B cell (primary cell): ENCODE data around the gene TCN1. TPM values are rescaled to one million over a fixed set of nuclear protein-coding genes. Genes with fewer than 3 reads are reported as not detected.

Source experiments
- ATAC-seq: fragments of 200-7000 bp; cut with Tn5 transposase; one replicate; pipeline ENCODE4 v1.10.0; 2021; ENCODE audit warnings: low read depth, mild to moderate bottlenecking, moderate number of reproducible peaks, moderate library complexity
- CTCF ChIA-PET: fragments of 350-600 bp; sonication (Branson Sonifier 250); formaldehyde crosslinking; loops from one replicate; lab custom pipeline; 2021; ENCODE audit warnings: antibody characterized with exemption, inconsistent platforms; lab: Charles Lee
- POLR2A ChIA-PET: fragments of 350-600 bp; sonication (Branson Sonifier 250); formaldehyde crosslinking; loops from one replicate; lab custom pipeline; 2021; ENCODE audit warnings: antibody characterized with exemption; lab: Charles Lee
- DNase-seq: peaks from one replicate; pipeline ENCODE4 v3.0.0; 2013
- H2AFZ ChIP-seq: 2 replicates; pipeline ENCODE4 v1.6.1; 2012; ENCODE audit warnings: mild to moderate bottlenecking, low read depth, low read length; ENCODE audit not compliant: insufficient read depth, poor library complexity, severe bottlenecking
- H3K27ac ChIP-seq, 2 donors: 1 replicate in 1 of 2; 2 replicates in 1 of 2; pipeline ENCODE4 v1.5.1; 2012 to 2013; ENCODE audit warnings: low read length in 2 of 2, mild to moderate bottlenecking in 2 of 2, moderate library complexity in 1 of 2
- H3K27me3 ChIP-seq, 4 experiments: fragments of 200-600 bp in 1 of 4; sonication (generic) in 1 of 4; replicated peaks in 1 of 4; 1 replicate in 2 of 4; 2 replicates in 2 of 4; pipeline versions ENCODE4 v1.6.1 to v1.7.0; 2013 to 2016; ENCODE audit warnings: low read length in 3 of 4, mild to moderate bottlenecking in 2 of 4, mixed read lengths in 1 of 4, moderate library complexity in 1 of 4; ENCODE audit not compliant: insufficient read depth in 4 of 4, control insufficient read depth in 3 of 4; ENCODE audit errors: control extremely low read depth in 1 of 4
- H3K36me3 ChIP-seq, 2 experiments: replicated peaks in 1 of 2; 1 replicate in 1 of 2; 2 replicates in 1 of 2; pipeline versions ENCODE4 v1.6.1 to v1.7.1; 2013; ENCODE audit warnings: low read length in 1 of 2; ENCODE audit not compliant: insufficient read depth in 2 of 2, control insufficient read depth in 1 of 2; ENCODE audit errors: control extremely low read depth in 1 of 2, extremely low read depth in 1 of 2
- H3K4me1 ChIP-seq, 2 donors: fragments of 200-600 bp in 1 of 2; sonication (generic) in 1 of 2; 1 replicate in 1 of 2; 2 replicates in 1 of 2; pipeline versions ENCODE4 v1.5.1 to v1.6.1; 2013 to 2017; ENCODE audit warnings: low read length in 2 of 2; ENCODE audit not compliant: control insufficient read depth in 2 of 2, insufficient read depth in 2 of 2
- H3K4me2 ChIP-seq: replicated peaks from 2 replicates; pipeline ENCODE3; 2012; ENCODE audit warnings: mild to moderate bottlenecking, low read depth, low read length; ENCODE audit not compliant: poor library complexity, severe bottlenecking
- H3K4me3 ChIP-seq, 5 experiments: fragments of 200-600 bp in 1 of 5; sonication (generic) in 1 of 5; 1 replicate in 3 of 5; 2 replicates in 2 of 5; pipeline versions ENCODE4 v1.5.1 to v1.7.0; 2011 to 2016; ENCODE audit warnings: low read length in 4 of 5, mild to moderate bottlenecking in 4 of 5, low read depth in 2 of 5, control low read depth in 1 of 5, moderate library complexity in 1 of 5; ENCODE audit not compliant: insufficient read depth in 1 of 5; ENCODE audit errors: control extremely low read depth in 1 of 5, extremely low read depth in 1 of 5
- H3K79me2 ChIP-seq: fragments of 200-600 bp; sonication (generic); one replicate; pipeline ENCODE4 v1.6.0; 2016; ENCODE audit warnings: low read length; ENCODE audit not compliant: control insufficient read depth, insufficient read depth
- H3K9ac ChIP-seq: fragments of 200-600 bp; sonication (generic); 2 replicates; pipeline ENCODE4 v1.6.1; 2017; ENCODE audit warnings: mild to moderate bottlenecking, low read length, moderate library complexity
- H3K9me3 ChIP-seq, 3 donors: one replicate each; pipeline versions ENCODE4 v1.6.1 to v1.7.1; 2013; ENCODE audit warnings: low read length in 2 of 3; ENCODE audit not compliant: control insufficient read depth in 2 of 3, insufficient read depth in 1 of 3; ENCODE audit errors: control extremely low read depth in 1 of 3
- H4K20me1 ChIP-seq: 2 replicates; pipeline ENCODE4 v1.6.0; 2012; ENCODE audit warnings: mild to moderate bottlenecking, low read length; ENCODE audit not compliant: insufficient read depth, control insufficient read depth, poor library complexity, severe bottlenecking
- H3K27ac Mint-ChIP-seq: one replicate; pipeline ENCODE4 v1.8.0; 2021; ENCODE audit warnings: mixed read lengths
- H3K27me3 Mint-ChIP-seq: one replicate; pipeline ENCODE4 v1.8.0; 2021; ENCODE audit warnings: mixed read lengths
- H3K4me1 Mint-ChIP-seq: one replicate; pipeline ENCODE4 v1.8.0; 2021; ENCODE audit warnings: mixed read lengths
- H3K4me3 Mint-ChIP-seq: one replicate; pipeline ENCODE4 v1.8.0; 2021; ENCODE audit warnings: mixed read lengths
- H3K9me3 Mint-ChIP-seq: one replicate; pipeline ENCODE4 v1.8.0; 2022; ENCODE audit warnings: mixed read lengths; ENCODE audit not compliant: insufficient read depth
- CTCF ChIP-seq: fragments of 200-600 bp; IDR thresholded peaks from one replicate; pipeline ENCODE4 v1.8.0; 2022; ENCODE audit warnings: antibody characterized with exemption, mild to moderate bottlenecking
- EZH2 ChIP-seq: IDR thresholded peaks from 2 replicates; pipeline ENCODE4 v1.6.1; 2012; ENCODE audit warnings: borderline replicate concordance, low read depth, mild to moderate bottlenecking, moderate library complexity, low read length; ENCODE audit not compliant: insufficient read depth, poor library complexity, severe bottlenecking
- WGBS: methylation state at CpG from one replicate; pipeline ENCODE4 v1.1.5; 2013; ENCODE audit warnings: missing lambda C conversion rate; ENCODE audit not compliant: insufficient coverage; 5-methylcytosine and 5-hydroxymethylcytosine counted together
- intact Hi-C: fragments of 100-400 bp; cut with micrococcal nuclease; formaldehyde crosslinking; loops from one replicate; pipeline ENCODE4 v1.10.0; 2022
- polyA plus RNA-seq: library from polyadenylated mRNA; depleted of rRNA; stranded (reverse); fragments of >200 nt; gene quantifications from 2 replicates; pipeline ENCODE4 v1.2.3, GENCODE V29; 2012
- total RNA-seq, 2 donors: library from RNA; stranded (reverse); fragments of 120-200 nt in 1 of 2; gene quantifications; 1 replicate in 1 of 2; 2 replicates in 1 of 2; pipeline versions ENCODE4 v1.2.3 to v1.2.4, GENCODE V29; 2013 to 2022

Gene TCN1
- total and polyA plus RNA-seq, 2 donors (not counting 1 experiment from before 2014, with no cell fraction given): 0.15 TPM; not detected in 1

GRCh38 chr11:59807047-59807610 lies 59.2 kb downstream of the TCN1 start:
- Histone ChIP-seq H2AFZ (no peak overlapping the region), H3K9ac (no peak overlapping the region), H3K27me3 (no peaks in the 10 kb centered on the region), H4K20me1 (no peaks in the 10 kb centered on the region), H3K9me3 (no peaks in the 10 kb centered on the region), H3K4me3 (no peak overlapping the region), H3K4me1 (peaks cover 10 to 18% of the 10 kb centered on the region in 2 donors), H3K79me2 (peaks cover 3% of the 10 kb centered on the region), H3K36me3 (peaks cover 0 to 34% of the 10 kb centered on the region in 2 experiments), H3K27ac (no peak overlapping the region), H3K4me2 (no peak overlapping the region)
- ChIA-PET POLR2A (no interaction called here), CTCF (interaction anchor here (6.0 kb wide), 1 partner anchor 53 kb away, joined by 66 read pairs; the partner anchor contains the start of gene STX3)
- H3K4me3 Mint-ChIP-seq: no peak overlapping the region
- peaks cover 14% of the 10 kb centered on the region for H3K4me1 Mint-ChIP-seq
- no peaks in the 10 kb centered on the region for H3K9me3 Mint-ChIP-seq
- H3K27me3 Mint-ChIP-seq: no peaks in the 10 kb centered on the region
- no peak for ATAC-seq
- WGBS: no CpG with 5 or more reads among the region's 1 CpG
- intact Hi-C loops: loop anchor here (10.0 kb wide), 1 partner anchor 668 kb away; no protein-coding TSS in a partner anchor
- TF ChIP-seq CTCF: no peak
- no peak for DNase-seq
- H3K27ac Mint-ChIP-seq: no peak overlapping the region

DNA sequence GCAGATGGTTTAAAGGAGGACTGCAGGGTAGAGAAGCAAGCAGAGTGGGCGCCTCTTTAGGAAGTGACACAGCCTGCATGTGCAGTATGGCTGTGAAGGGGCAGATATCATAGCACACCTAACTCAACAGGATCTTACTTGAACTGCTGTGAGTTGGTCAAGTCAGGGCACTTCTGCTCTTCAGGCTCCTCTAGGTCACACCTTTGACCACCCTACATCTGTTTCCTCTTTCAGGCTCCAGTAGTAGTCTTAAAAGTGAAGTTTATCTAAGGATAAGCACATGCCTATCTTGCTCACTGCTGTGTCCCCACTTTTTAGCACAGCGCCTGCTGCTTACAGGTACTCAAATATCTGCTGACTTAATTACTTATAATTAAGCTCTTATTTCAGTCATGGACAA lies 62.2 kb downstream of the TCN1 start:
- ATAC-seq (no peak), DNase-seq (no peak)
- POLR2A ChIA-PET: no interaction called here
- Histone ChIP-seq H3K9ac (no peak overlapping the region), H3K4me3 (no peak overlapping the region), H3K4me1 (no peaks in the 10 kb centered on the region), H2AFZ (no peak overlapping the region), H3K9me3 (no peaks in the 10 kb centered on the region), H4K20me1 (no peaks in the 10 kb centered on the region), H3K4me2 (no peak overlapping the region), H3K79me2 (no peaks in the 10 kb centered on the region), H3K27me3 (no peaks in the 10 kb centered on the region), H3K27ac (no peak overlapping the region), H3K36me3 (peaks cover 0 to 37% of the 10 kb centered on the region in 2 experiments)
- no peaks in the 10 kb centered on the region for H3K4me1 Mint-ChIP-seq
- intact Hi-C loops: loop anchor here (10.0 kb wide), 1 partner anchor 671 kb away; no protein-coding TSS in a partner anchor
- H3K27ac Mint-ChIP-seq: no peak overlapping the region
- no peaks in the 10 kb centered on the region for H3K27me3 Mint-ChIP-seq
- CTCF ChIA-PET: interaction anchor here (1.0 to 10.2 kb wide), 5 partner anchors 9 to 51 kb away, joined by 3 to 206 read pairs (median 4); partner anchors contain the start of gene STX3
- 100% methylated on average over 1 of the region's 2 CpGs for WGBS
- TF ChIP-seq EZH2 (no peak), CTCF (no peak)
- H3K9me3 Mint-ChIP-seq: no peaks in the 10 kb centered on the region
- H3K4me3 Mint-ChIP-seq: no peak overlapping the region

Other genes with a start within 250 kb of the TCN1 start
- gene PATL1, start 197.4 kb downstream of the TCN1 start, total RNA-seq: 45.0 and 46.0 TPM in 2 replicates
- gene PATL1, start 197.4 kb downstream of the TCN1 start, polyA plus RNA-seq: 40.8 and 56.2 TPM in 2 replicates
- not detected in 2 replicates for gene OR10V1, start 152.6 kb downstream of the TCN1 start, total RNA-seq
- not detected in 2 replicates for gene OR10V1, start 152.6 kb downstream of the TCN1 start, polyA plus RNA-seq
- gene STX3, start 111.1 kb downstream of the TCN1 start, total RNA-seq: 16.6 and 17.5 TPM in 2 replicates
- gene STX3, start 111.1 kb downstream of the TCN1 start, polyA plus RNA-seq: 7.6 and 12.6 TPM in 2 replicates
- gene MRPL16, start 55.7 kb downstream of the TCN1 start, total RNA-seq: 38.3 and 38.9 TPM in 2 replicates
- 33.8 and 41.0 TPM in 2 replicates for gene MRPL16, start 55.7 kb downstream of the TCN1 start, polyA plus RNA-seq
- not detected in 2 replicates for gene CBLIF, start 21.0 kb downstream of the TCN1 start, total RNA-seq
- gene CBLIF, start 21.0 kb downstream of the TCN1 start, polyA plus RNA-seq: not detected in 2 replicates
- not detected in 2 replicates for gene OOSP3, start 12.3 kb upstream of the TCN1 start, total RNA-seq
- not detected in 2 replicates for gene OOSP3, start 12.3 kb upstream of the TCN1 start, polyA plus RNA-seq
- not detected in 2 replicates for gene OOSP1, start 71.9 kb upstream of the TCN1 start, total RNA-seq
- gene OOSP1, start 71.9 kb upstream of the TCN1 start, polyA plus RNA-seq: not detected in 2 replicates
- gene OOSP4A, start 97.5 kb upstream of the TCN1 start, total RNA-seq: not detected in 2 replicates
- gene OOSP4A, start 97.5 kb upstream of the TCN1 start, polyA plus RNA-seq: not detected in 2 replicates
- not detected in 2 replicates for gene OOSP4B, start 150.7 kb upstream of the TCN1 start, total RNA-seq
- gene OOSP4B, start 150.7 kb upstream of the TCN1 start, polyA plus RNA-seq: not detected in 2 replicates
- not detected in 2 replicates for gene OOSP2, start 173.9 kb upstream of the TCN1 start, total RNA-seq
- not detected in 2 replicates for gene OOSP2, start 173.9 kb upstream of the TCN1 start, polyA plus RNA-seq
- not detected in 2 replicates for gene MS4A3, start 190.2 kb upstream of the TCN1 start, total RNA-seq
- gene MS4A3, start 190.2 kb upstream of the TCN1 start, polyA plus RNA-seq: not detected in 2 replicates
- gene MS4A2, start 222.2 kb upstream of the TCN1 start, total RNA-seq: not detected in 2 replicates
- not detected in 2 replicates for gene MS4A2, start 222.2 kb upstream of the TCN1 start, polyA plus RNA-seq